HG02852 (cell line): ENCODE results near the gene RBFOX2.
"Not testable (repeated sequence)": the region's sequence is repeated elsewhere in the genome, so short reads cannot be mapped to it uniquely, and the experiment has no call there.

Source experiments
- ATAC-seq: cut with Tn5 transposase; IDR thresholded peaks from one replicate; pipeline ENCODE4 v1.9.1; 2021; ENCODE audit warnings: mild to moderate bottlenecking, moderate library complexity; ENCODE audit not compliant: unreplicated experiment

The RBFOX2 gene

DNA sequence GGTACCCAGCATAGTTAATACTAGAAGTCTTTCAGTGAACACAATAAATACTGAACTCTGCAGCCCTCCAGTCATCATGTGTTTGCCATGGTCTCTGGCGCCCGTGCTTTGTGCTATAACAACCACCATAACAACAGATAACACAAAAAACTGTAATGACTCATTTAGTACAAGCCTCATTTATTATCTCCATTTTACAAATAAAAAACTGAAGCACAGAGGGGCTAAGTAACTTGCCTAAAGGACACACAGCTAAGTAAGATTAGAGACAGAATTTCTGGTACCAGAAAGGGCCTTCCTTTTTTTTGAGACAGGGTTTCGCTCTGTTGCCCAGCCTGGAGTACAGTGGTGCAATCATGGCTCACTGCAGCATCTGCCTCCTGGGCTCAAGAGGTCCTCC lies 19.5 kb downstream of the RBFOX2 start:
- no peak for ATAC-seq

DNA sequence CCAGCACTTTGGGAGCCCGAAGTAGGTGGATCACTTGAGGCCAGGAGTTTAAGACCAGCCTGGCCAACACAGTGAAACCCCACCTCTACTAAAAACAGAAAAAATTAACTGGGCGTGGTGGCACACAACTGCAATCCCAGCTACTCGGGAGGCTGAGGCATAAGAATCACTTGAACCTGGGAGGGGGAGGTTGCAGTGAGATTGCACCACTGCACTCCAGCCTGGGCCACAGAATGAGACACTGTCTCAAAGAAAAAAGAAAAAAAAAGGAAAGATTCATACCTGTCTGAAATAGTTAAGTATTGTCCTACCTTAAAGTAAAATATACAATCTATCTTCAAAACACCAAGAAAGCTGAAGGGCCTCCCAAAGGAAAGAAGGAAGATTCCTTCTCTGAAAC lies 20.1 kb downstream of the RBFOX2 start:
- no peak for ATAC-seq

DNA sequence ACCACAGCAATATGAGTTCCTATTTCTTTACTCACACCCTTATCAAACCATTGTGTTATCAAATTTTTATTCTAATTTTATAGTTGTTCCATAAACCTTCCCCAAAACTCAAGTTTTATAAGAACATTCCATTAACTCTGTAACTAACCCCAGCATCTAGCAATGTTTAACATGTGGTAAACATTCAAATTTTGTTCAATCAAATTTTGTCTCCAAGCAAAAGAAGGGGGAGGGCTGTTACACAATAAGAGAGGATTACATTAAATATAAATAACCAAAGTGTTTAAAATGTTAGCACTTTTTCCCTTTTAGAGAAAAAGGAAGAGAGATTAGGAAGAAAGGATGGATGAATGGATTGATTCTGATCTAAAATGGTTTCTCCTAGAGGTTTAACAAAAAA lies 20.5 kb downstream of the RBFOX2 start:
- no peak for ATAC-seq

DNA sequence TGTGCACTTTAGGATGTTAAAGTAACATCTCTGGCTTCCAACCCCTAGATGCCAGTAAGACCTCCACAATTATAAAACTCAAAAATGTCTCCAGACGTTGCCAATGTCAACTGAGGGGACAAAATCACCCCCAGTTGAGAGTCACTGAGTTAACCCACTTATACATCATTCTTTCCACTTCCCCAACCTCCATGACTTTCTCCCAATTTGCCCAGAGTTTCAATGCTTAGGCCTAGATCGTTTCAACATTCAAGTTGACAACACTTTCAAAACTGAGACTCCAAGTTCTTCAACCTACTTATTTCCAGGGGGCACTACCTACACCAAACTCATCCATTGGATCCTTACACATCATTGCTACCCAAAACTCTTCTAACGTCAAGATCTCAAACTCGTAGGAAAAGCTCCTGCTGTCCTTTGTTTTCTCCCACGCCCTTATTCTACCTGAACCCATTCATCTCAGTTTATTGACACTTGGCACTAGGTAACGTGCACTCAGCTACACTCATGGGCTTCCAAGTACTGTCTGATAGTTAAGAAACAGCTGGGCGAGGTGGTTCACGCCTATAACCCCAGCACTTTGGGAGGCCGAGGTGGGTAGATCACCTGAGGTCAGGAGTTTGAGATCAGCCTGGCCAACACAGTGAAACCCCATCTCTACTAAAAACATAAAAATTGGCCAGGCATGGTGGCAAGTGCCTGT lies 24.5 kb downstream of the RBFOX2 start:
- no peak for ATAC-seq

DNA sequence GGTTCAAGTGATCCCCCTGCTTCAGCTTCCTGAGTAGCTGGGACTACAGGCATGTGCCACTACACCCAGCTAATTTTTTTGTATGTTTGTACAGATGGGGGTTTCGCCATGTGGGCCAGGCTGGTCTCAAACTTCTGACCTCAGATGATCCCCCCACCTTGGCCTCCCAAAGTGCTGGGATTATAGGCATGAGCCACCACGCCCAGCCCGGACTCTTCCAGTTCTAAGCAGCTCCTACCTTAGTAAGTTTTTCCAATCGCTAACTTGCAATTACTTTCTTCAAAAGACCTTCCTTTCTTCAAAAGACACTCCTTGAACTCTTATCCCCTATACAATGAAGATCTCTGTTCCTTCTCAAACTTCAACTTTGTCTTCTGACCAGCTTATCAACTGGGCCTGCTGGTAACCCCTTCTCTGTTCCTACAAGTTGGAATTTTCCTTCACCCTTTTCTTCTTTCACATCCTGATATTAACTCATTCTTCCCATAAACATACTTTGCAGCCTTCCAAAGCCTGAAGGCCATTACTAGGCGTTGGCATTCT lies 25.8 kb downstream of the RBFOX2 start:
- ATAC-seq, result no peak

DNA sequence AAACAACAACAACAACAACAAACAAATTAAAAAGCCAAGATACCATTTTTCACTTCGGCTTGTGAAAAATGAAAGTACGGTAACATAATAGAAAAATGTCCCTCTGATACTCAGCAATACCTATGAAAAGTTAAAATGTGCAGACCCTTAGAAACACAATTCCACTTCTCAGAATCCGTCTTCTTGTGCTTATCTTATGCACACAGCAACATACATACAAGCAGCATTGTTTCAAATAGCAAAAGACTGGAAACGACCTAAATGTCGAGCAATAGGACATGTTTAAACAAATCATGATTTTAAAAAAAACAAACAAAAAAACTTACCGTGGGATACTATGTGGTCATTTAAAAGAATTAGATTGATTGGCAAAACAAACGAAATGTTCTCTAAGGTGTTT lies 26.5 kb downstream of the RBFOX2 start:
- no peak for ATAC-seq

DNA sequence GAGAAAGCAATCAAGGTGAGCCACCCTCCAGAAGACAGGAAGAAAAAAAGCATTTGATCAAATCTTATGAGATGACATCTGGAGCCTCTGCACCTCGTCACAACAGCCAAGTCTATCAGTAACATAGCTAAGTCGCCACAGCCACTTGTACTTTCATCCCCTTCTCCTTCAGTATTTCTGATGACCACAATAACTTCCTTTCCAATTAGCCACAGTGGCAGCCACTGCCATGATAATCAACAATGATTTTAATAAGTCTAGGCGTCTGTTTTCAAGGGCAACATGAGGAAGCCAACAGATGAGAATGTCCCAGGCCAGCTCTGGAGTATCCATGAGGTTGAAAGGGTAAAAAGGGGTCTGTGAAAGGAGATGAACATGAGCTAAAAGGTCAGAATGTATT lies 29.9 kb downstream of the RBFOX2 start:
- no peak for ATAC-seq

DNA sequence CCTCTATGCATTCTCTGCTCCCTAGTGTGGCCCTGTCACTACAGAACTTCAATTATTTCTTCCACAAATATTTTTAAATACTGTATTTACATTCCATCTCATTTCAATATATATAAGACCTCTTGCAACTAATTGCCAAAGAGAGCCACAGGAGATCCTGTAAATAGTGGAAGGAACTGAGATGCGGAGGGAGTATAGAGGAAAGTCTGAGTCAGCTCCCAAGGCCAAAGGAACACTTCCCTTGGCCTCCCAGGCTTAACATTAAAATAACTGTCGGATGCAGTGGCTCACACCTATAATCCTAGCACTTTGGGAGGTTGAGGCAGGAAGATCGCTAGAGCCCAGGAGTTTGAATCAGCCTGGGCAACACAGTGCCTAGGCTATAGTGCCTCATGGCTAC lies 31.2 kb downstream of the RBFOX2 start:
- no peak for ATAC-seq

DNA sequence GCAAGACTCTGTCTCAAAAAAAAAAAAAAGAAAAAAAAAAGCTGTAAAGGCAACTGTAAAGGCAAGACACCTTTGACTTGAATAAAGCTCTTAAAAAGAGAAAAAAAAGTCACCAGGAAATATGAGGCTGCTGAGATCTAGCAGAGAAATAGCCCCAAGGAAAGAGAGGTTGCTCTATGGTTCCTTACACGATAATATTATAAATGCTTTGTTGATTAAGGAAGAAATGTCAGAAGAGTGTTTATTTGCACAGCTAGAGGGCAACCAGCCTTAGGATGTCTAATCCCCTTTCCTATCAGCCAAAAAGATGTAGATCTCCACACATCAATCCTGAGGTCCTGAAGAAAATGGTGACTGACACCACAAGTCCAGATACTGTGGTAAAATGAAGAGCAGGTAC lies 32.0 kb downstream of the RBFOX2 start:
- no peak for ATAC-seq

DNA sequence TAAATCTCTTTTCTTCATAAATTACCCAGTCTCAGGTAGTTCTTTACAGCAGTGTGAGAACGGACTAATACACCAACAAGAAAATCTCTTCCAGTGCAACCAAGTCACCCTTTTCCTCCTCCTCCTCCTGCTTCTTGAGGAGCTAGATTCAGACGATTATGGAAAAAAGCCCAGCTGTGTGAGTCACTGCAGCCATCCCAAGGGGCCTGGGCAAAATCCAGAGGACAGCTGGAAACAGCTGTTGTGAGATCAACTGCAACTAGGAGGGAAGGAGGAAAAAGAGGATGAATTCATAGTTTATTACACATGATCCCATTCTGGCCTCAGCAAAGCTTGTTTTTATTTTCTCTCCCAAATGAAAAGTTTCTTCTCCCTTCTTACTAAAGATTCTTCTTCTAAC lies 32.9 kb downstream of the RBFOX2 start:
- ATAC-seq, result no peak

DNA sequence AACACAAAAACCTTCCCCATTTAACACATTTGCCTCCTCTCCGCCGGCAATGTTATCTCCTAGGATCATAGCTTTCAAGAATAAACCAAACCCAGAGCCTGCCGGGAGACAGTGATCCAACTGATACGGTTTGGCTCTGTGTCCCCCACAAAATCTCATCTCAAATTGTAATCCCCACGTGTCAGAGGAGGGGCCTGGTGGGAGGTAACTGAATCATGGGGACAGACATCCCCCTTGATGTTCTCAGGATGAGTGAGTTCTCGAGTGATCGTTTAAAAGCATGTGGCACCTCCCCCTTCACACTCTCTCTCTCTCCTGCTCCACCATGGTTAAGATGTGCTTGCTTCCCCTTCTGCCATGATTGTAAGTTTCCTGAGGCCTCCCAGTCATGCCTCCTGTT lies 33.3 kb downstream of the RBFOX2 start:
- ATAC-seq, result no peak

DNA sequence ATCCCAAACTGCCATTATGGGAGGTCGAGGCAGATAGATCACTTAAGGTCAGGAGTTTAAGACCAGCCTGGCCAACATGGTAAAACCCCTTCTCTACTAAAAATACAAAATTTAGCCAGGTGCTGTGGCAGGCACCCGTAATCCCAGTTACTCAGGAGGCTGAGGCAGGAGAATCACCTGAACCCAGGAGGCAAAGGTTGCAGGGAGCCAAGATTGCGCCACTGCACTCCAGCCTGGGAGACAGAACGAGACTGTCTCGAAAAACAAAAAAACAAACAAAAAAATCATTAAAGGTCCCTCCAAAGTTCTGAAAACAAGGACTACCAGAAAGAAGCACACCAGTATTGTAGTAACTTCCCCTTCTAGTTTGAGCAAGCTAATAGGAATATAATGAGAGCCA lies 34.9 kb downstream of the RBFOX2 start:
- ATAC-seq, result not testable (repeated sequence)

DNA sequence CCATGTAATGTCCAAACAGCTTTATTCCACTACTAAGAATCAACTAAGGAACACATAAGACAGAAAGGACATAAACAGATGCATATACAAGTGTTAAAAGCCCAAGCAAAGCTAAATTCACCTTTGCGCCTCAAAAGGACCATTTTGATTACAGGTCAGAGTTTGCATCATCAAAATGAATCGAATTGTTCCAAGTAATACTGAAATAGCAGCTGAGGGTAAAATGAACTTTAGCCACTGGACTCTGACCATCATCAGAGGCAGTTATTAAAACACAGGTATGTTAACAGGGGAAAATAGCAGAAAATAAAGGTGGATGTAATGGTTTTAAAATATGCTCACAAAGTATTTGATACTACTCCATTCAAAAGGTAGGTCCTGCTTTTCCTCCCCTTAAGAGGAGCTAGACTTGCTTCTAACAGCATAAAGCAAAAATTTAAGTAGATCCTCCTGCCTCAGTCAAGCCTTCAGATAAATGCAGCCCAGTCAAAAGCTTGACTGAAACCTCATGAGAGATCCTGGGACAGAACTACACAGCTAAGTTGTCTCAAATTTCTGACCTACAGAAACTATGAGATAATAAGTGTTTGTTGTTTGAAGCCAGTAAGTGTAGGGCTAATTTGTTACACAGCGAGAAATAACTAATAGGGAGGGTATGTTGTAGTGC lies 35.4 kb downstream of the RBFOX2 start:
- no peak for ATAC-seq

DNA sequence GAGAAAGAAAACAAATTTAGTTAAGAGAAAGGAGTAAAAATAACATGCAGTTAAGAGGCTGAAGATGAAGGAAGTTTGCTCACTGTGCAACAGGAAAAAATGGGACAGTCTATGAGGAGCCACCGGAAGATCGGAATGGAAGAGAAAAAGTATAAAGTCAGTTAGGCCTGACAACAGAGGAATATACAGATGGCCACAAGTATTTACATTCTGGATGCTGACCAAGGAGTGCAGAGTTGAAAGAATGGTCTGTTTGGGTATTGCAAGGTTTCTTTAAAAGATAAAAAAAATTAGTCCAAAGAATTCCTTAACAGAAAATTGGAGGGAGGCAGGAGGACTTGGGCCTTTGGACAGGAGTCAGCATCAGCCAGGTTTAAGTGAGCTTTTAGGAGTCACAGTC lies 37.5 kb downstream of the RBFOX2 start:
- no peak for ATAC-seq

DNA sequence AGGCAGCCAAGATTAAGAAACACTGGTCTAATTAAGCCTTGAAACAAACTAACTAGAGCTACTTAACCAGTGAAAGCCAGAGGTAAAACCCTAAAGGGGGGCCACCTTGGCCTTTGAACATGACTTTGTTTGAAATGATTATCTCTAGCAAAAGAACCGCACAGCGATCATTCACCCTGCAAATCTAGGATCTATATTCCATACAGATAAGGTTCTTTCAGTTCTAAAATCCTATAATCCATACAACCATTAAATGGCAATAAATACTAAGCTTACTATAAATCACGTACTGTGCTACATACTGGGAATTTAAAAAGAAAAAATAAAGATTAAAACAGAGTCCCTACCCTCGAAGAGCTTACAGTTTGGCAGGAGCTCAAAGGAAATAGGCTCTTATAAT lies 40.6 kb downstream of the RBFOX2 start:
- no peak for ATAC-seq

DNA sequence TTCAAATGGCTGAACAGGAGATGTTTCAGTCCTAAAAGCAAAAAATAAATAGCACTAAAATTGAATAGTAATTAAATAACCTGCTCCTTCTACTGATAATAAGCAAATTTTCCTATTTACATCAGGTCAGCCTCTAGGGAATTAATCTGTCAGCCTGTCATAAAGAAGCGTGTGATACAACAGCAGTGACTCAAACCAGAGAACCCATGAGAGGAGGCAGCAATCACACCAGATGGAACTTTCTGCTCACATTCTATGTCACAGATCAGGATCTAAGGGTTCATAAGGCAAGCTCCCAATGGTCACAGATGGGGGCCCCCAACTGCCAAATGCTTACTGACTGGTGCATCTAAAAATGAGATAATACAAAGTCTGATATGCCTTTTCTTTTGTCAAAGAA lies 41.1 kb downstream of the RBFOX2 start:
- ATAC-seq, result no peak

DNA sequence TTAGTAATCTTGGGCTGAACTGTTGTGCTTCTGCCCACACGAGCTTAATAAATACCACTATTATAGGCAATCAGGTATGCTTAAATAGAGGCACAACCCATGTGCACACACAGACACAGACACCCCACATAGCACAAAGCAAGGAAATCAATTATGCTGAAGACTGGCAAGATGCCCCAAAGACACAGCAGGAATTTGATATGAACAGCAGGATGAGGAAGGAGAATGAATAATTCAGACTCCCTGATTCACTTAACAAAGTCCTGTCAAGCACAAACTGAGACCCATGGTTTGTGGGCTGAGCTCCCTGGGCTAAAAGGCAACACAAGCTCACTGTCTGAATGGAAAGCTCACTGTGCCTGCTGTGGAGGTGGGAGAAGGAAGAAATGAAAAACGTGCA lies 42.5 kb downstream of the RBFOX2 start:
- no peak for ATAC-seq

DNA sequence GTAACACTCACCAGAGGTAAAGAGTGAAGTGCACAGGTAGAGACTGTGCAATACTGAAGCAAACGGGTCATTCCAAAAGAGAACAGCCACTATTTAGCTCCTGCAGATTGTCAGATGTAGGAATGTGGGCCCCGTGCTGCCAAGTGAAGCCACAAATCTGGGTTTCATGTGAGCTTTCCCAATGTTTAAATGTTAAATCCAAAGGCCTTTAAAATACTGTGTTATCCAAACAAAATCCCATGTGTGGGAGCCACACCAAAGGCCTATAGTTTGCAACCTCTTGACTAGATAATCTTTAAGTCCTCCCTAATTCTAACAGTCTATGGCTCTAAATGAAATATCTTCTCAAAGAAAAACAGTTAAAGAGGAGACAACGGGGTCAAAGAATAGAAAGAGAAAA lies 43.3 kb downstream of the RBFOX2 start:
- no peak for ATAC-seq

DNA sequence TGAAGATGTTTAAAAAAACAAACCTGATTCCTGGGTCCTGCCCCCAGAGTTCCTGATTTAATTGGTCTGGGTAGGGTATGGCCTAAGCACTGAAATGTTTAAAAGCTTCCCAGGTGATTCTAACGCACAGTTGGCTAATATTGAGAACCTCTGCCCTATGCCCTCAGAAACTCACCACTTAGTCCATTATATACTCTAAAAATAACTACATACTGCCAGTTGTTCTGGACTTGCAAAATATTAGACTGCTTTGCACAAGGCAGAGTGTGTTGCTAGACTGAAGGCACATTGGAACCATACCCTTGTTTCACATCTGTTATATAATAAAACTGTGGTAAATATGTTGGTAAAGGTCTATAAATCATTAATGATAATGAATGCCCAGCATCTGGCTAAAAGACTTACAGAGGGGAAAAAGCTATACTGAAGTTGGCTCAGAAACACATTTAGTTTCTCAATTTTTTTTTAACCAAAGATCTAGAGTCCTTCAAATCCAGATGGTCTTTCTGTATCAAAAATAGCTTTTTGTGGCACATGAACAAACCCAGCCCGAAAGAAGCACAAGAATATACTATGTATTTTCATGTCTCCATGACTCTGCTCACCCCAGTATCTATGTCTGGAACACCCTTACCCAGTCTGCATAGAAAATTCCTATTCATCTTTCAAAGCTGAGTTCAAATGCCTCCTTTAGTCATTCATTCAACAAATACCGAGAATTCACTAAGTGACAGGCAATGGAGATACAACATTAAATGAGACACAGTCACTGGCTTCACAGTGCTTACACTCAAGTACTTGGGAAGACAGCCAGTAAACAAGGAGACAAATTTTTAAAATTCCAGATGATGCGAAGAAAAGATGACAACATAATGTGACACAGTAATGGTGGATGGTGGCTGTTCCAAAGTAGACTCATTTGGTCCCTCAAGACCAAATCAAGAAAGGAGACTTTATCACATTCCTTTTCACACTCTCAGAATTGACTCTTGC lies 44.1 kb downstream of the RBFOX2 start:
- no peak for ATAC-seq

DNA sequence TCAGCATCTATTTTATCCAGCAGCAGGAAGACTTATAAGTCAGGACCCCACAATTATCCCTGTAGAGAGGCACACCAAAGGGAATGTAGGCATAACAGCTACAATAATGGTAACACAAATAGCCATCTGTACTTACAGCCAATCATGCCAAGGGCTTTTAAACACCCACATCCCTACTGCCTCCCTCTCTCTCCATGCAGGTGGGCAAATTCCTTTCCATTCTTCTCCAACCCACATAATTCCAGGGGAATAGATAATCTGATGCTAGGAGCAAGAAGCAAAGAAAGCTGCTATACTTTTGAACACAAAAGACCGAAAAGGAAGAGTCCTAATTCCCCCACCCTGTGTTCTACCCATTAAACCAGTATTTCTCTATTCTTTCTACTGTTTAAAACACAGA lies 46.7 kb downstream of the RBFOX2 start:
- no peak for ATAC-seq

DNA sequence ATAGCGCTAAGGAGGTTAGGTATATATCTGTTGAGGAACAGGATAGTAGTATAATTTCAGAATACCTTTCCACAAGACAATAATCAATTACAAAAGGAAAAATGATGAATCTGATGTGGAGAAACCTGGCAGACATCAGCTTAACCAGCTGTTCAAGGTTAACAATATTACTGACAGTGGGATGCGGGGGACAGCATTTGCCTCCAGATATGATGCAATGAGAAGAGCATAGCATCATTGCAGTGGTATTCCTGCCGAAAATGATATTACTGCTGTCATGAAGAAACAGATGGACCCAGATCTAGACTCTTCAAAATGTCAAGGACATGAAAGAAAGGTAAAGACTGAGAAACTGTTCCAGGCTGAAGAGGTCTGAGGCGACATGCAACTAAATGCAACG lies 49.7 kb downstream of the RBFOX2 start:
- ATAC-seq, result no peak
